ENCODE results near the gene PSIP1.

- TF ChIP-seq EP300 (IDR thresholded peaks at IDR 0.05; ENCODE audit: borderline replicate concordance), result no peak
- no peak for TF ChIP-seq MAX (IDR thresholded peaks at IDR 0.05)
- TF ChIP-seq YY1 (IDR thresholded peaks at IDR 0.05; ENCODE audit: low read depth), result no peak
- no peak for TF ChIP-seq REST (IDR thresholded peaks at IDR 0.05; ENCODE audit: low read depth)
- TF ChIP-seq TAF1 (IDR thresholded peaks at IDR 0.05; ENCODE audit: low read depth), result no peak
- no peak for TF ChIP-seq RAD21 (IDR thresholded peaks at IDR 0.05; ENCODE audit: low read depth)
Observed at GRCh38 chr9:15461601-15462000, 49.2 kb downstream of the PSIP1 start.
